ENCODE measurements around the gene KCNN3. TPM values are rescaled to one million over a fixed set of nuclear protein-coding genes. Genes with fewer than 3 reads are reported as not detected.

KCNN3 gene
- total and polyA plus RNA-seq, 8 donors = 1.9 to 3.1 (median 2.3) TPM

- H3K27me3 ChIP-seq = peaks cover 0 to 18% of the 10 kb centered on the region in 2 donors
- ATAC-seq = no peak
- H3K36me3 ChIP-seq = no peaks in the 10 kb centered on the region
- no peaks in the 10 kb centered on the region for H3K4me1 ChIP-seq
- no peaks in the 10 kb centered on the region for H3K9me3 ChIP-seq
- no peak for DNase-seq
- intact Hi-C loops (cut with DNase I) = no loop called here
- no peak for TF ChIP-seq CTCF (IDR thresholded peaks at IDR 0.05)
- no peak overlapping the region for H3K27ac ChIP-seq
- H3K4me3 ChIP-seq = no peak overlapping the region
Observed at GRCh38 chr1:154796303-154796892, 73.7 kb downstream of the KCNN3 start.

GRCh38 chr1:154794608-154795007 is 75.5 kb downstream of the KCNN3 start:
- intact Hi-C loops (cut with DNase I) = no loop called here

GRCh38 chr1:154793685-154794084 is 76.4 kb downstream of the KCNN3 start:
- DNase-seq (no peak), ATAC-seq (no peak)
- no peaks in the 10 kb centered on the region for H3K36me3 ChIP-seq
- TF ChIP-seq CTCF (IDR thresholded peaks at IDR 0.05) = no peak
- intact Hi-C loops (cut with DNase I) = no loop called here
- no peaks in the 10 kb centered on the region for H3K4me1 ChIP-seq
- H3K4me3 ChIP-seq = no peak overlapping the region
- H3K27ac ChIP-seq = no peak overlapping the region
- H3K9me3 ChIP-seq = no peaks in the 10 kb centered on the region
- peaks cover 0 to 19% of the 10 kb centered on the region in 2 donors for H3K27me3 ChIP-seq

More at GRCh38 chr1:154794608-154795007, 75.5 kb downstream of the KCNN3 start:
- TF ChIP-seq CTCF (IDR thresholded peaks at IDR 0.05) = no peak
- Histone ChIP-seq H3K36me3 (no peaks in the 10 kb centered on the region), H3K4me3 (no peak overlapping the region), H3K27ac (no peak overlapping the region), H3K4me1 (no peaks in the 10 kb centered on the region), H3K9me3 (no peaks in the 10 kb centered on the region), H3K27me3 (peaks cover 0 to 19% of the 10 kb centered on the region in 2 donors)
- no peak for DNase-seq
- ATAC-seq = no peak

- no peaks in the 10 kb centered on the region for H3K4me1 ChIP-seq
- ATAC-seq (no peak), DNase-seq (no peak)
- H3K36me3 ChIP-seq = no peaks in the 10 kb centered on the region
- peaks cover 0 to 19% of the 10 kb centered on the region in 2 donors for H3K27me3 ChIP-seq
- TF ChIP-seq CTCF (IDR thresholded peaks at IDR 0.05) = no peak
- H3K27ac ChIP-seq = no peak overlapping the region
- intact Hi-C loops (cut with DNase I) = no loop called here
- no peak overlapping the region for H3K4me3 ChIP-seq
- H3K9me3 ChIP-seq = no peaks in the 10 kb centered on the region
Observed at GRCh38 chr1:154792899-154793298, 77.2 kb downstream of the KCNN3 start.

GRCh38 chr1:154791292-154792166 is 78.6 kb downstream of the KCNN3 start:
- H3K4me3 ChIP-seq = no peak overlapping the region
- ATAC-seq (no peak), DNase-seq (no peak)
- H3K27me3 ChIP-seq = peaks cover 0 to 19% of the 10 kb centered on the region in 2 donors
- intact Hi-C loops (cut with DNase I) = no loop called here
- no peaks in the 10 kb centered on the region for H3K9me3 ChIP-seq
- no peaks in the 10 kb centered on the region for H3K4me1 ChIP-seq
- TF ChIP-seq CTCF (IDR thresholded peaks at IDR 0.05) = no peak
- H3K36me3 ChIP-seq = no peaks in the 10 kb centered on the region
- no peak overlapping the region for H3K27ac ChIP-seq

Data from left lung (tissue), 10 donors.